Natural killer cell (primary cell): Measurements from ENCODE around the gene BARX1. TPM values are rescaled to one million over a fixed set of nuclear protein-coding genes. Genes with fewer than 3 reads are reported as not detected.

Source experiments
- ATAC-seq, 3 donors: fragments of 150-1000 bp in 2 of 3; fragments of 200-7000 bp in 1 of 3; cut with Tn5 transposase; 1 replicate in 1 of 3; 2 replicates in 2 of 3; pipeline ENCODE4 v1.10.0; 2021; ENCODE audit warnings: mild to moderate bottlenecking in 2 of 3, moderate library complexity in 2 of 3
- DNase-seq, 2 donors: peaks; one replicate each; pipeline versions ENCODE4 v3.0.0 to v3.0.0-alpha.2; 2013 to 2021; ENCODE audit warnings: mixed read lengths in 1 of 2
- H3K27ac ChIP-seq: one replicate; pipeline ENCODE4 v1.5.1; 2013; ENCODE audit warnings: mild to moderate bottlenecking, low read length
- H3K27me3 ChIP-seq: one replicate; pipeline ENCODE4 v1.6.1; 2013; ENCODE audit warnings: low read length; ENCODE audit not compliant: control insufficient read depth, insufficient read depth
- H3K36me3 ChIP-seq: one replicate; pipeline ENCODE4 v1.6.1; 2013; ENCODE audit warnings: low read length; ENCODE audit not compliant: control insufficient read depth, insufficient read depth
- H3K4me1 ChIP-seq: one replicate; pipeline ENCODE4 v1.6.1; 2013; ENCODE audit warnings: low read length; ENCODE audit not compliant: control insufficient read depth, insufficient read depth
- H3K4me3 ChIP-seq: one replicate; pipeline ENCODE4 v1.5.1; 2013; ENCODE audit warnings: low read length
- H3K9me3 ChIP-seq: one replicate; pipeline ENCODE4 v1.6.1; 2013; ENCODE audit warnings: low read length; ENCODE audit not compliant: control insufficient read depth, insufficient read depth
- H3K27ac Mint-ChIP-seq, 2 donors: one replicate each; pipeline ENCODE4 v1.8.0; 2022; ENCODE audit warnings: mild to moderate bottlenecking in 2 of 2, mixed read lengths in 2 of 2, moderate library complexity in 1 of 2
- H3K27me3 Mint-ChIP-seq, 2 donors: one replicate each; pipeline ENCODE4 v1.8.0; 2022; ENCODE audit warnings: low read depth in 2 of 2, mixed read lengths in 2 of 2
- H3K36me3 Mint-ChIP-seq: one replicate; pipeline ENCODE4 v1.8.0; 2022; ENCODE audit warnings: mixed read lengths
- H3K4me1 Mint-ChIP-seq, 2 donors: one replicate each; pipeline ENCODE4 v1.8.0; 2022; ENCODE audit warnings: mixed read lengths in 2 of 2
- H3K4me3 Mint-ChIP-seq: one replicate; pipeline ENCODE4 v1.8.0; 2022; ENCODE audit warnings: mild to moderate bottlenecking, moderate library complexity, mixed read lengths
- H3K9me3 Mint-ChIP-seq, 2 donors: one replicate each; pipeline ENCODE4 v1.8.0; 2022; ENCODE audit warnings: mixed read lengths in 2 of 2
- WGBS: methylation state at CpG from one replicate; pipeline ENCODE4 v1.1.7; 2013; ENCODE audit warnings: missing lambda C conversion rate; ENCODE audit not compliant: insufficient coverage; 5-methylcytosine and 5-hydroxymethylcytosine counted together
- intact Hi-C: fragments of 100-400 bp; cut with micrococcal nuclease; formaldehyde crosslinking; loops from one replicate; pipeline ENCODE4 v1.14.2; 2022
- total RNA-seq, 4 donors: library from RNA; stranded (reverse); fragments of 120-200 nt in 1 of 4; gene quantifications; one replicate each; pipeline versions ENCODE4 v1.2.3 to v1.2.4, GENCODE V29; 2013 to 2022
- TF ChIP-seq, protein P1 (sequence below): fragments of 200-600 bp; IDR thresholded peaks from one replicate; pipeline ENCODE4 v1.8.0; 2022; ENCODE audit warnings: antibody characterized with exemption

Gene BARX1
- total RNA-seq, 3 donors from 2014 or later (not counting 1 experiment from before 2014, with no cell fraction given): not detected

DNA sequence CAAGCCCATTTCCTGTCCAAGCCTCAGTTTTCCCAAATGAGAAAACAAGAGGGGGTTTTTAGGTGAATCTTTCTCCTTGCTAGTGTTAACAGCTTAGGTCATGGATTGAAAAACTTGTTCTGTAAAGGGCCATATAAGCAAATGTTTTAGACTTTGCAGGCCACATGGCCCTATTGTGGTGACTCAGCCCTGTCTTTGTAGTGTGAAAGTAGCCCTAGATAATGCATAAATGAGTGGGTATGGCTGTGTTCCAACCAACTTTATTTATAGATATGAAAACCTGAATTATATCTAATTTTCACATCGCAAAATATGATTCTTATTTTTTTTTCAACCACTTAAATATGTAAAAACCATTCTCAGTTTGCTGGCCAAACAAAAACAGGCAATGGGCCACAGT lies 6.9 kb upstream of the BARX1 start:
- no peak overlapping the region for H3K27ac Mint-ChIP-seq
- H3K4me1 Mint-ChIP-seq: peaks cover 21 to 35% of the 10 kb centered on the region in 2 donors
- H3K4me3 Mint-ChIP-seq: no peak overlapping the region
- no peak overlapping the region for H3K27ac ChIP-seq
- 60% methylated on average over 1 of the region's 1 CpG for WGBS
- peaks cover 37% of the 10 kb centered on the region for H3K27me3 ChIP-seq
- no peak for DNase-seq
- ATAC-seq: no peak
- H3K36me3 ChIP-seq: no peaks in the 10 kb centered on the region
- H3K4me1 ChIP-seq: peaks cover 32% of the 10 kb centered on the region
- TF ChIP-seq, protein P1, sequence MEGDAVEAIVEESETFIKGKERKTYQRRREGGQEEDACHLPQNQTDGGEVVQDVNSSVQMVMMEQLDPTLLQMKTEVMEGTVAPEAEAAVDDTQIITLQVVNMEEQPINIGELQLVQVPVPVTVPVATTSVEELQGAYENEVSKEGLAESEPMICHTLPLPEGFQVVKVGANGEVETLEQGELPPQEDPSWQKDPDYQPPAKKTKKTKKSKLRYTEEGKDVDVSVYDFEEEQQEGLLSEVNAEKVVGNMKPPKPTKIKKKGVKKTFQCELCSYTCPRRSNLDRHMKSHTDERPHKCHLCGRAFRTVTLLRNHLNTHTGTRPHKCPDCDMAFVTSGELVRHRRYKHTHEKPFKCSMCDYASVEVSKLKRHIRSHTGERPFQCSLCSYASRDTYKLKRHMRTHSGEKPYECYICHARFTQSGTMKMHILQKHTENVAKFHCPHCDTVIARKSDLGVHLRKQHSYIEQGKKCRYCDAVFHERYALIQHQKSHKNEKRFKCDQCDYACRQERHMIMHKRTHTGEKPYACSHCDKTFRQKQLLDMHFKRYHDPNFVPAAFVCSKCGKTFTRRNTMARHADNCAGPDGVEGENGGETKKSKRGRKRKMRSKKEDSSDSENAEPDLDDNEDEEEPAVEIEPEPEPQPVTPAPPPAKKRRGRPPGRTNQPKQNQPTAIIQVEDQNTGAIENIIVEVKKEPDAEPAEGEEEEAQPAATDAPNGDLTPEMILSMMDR: no peak
- H3K9me3 Mint-ChIP-seq: no peaks in the 10 kb centered on the region
- intact Hi-C loops: loop anchor here (2.0 kb wide), 1 partner anchor 801 kb away; no protein-coding TSS in a partner anchor
- no peak overlapping the region for H3K4me3 ChIP-seq
- H3K9me3 ChIP-seq: no peaks in the 10 kb centered on the region
- H3K36me3 Mint-ChIP-seq: no peaks in the 10 kb centered on the region
- H3K27me3 Mint-ChIP-seq: peaks cover 56 to 57% of the 10 kb centered on the region in 2 donors

DNA sequence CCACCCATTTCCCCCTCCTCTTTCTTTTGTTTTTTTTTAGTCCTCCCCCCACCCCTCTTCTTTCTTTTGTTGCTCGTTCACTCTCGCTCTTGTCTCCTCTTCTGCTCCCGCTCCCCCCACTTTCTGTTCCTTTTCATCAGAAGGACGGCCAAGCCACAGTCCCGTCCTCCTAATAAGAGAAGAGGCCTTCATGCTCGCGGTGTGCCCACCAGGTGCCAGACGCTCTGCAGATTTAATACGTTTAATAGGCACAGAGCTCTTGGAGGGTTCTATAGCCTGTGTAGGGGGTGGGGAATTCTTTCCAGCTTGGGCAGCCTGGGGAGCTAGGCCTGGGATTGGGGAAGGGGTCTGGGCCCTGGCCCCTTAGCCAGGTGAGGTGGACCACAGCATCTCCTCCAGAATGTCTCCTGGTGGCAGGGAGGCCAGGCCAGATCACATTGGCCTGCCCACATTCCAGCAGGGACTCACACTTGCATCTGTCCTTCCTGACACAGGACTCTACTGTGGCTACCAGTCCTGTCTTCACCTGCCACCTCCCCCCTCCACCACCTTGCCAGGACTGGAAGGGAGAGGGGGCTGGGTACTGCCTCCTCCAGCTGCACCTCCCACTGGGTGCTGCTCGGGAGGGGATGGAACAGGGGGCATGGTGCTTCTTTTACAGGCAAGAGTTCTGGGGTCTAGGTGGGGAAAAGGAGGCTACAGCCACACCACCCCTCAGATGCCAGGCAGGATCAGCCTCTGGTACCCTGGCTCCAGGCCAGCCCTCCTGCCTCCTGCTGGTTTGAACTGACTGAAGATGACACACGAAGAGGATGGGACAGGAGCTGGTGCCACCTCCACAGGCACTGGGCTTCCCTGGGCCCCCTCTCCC lies 6.1 kb upstream of the BARX1 start:
- no peak for ATAC-seq
- Mint-ChIP-seq H3K27me3 (peaks cover 59 to 60% of the 10 kb centered on the region in 2 donors), H3K36me3 (no peaks in the 10 kb centered on the region), H3K9me3 (no peaks in the 10 kb centered on the region), H3K4me1 (peaks cover 21 to 35% of the 10 kb centered on the region in 2 donors), H3K4me3 (peak overlapping the region; percentile 35), H3K27ac (no peak overlapping the region)
- H3K36me3 ChIP-seq: no peaks in the 10 kb centered on the region
- TF ChIP-seq, protein P1: no peak
- H3K27me3 ChIP-seq: peaks cover 45% of the 10 kb centered on the region
- no peak overlapping the region for H3K27ac ChIP-seq
- intact Hi-C loops: no loop called here
- no peak for DNase-seq
- WGBS: 31% methylated on average over 10 of the region's 11 CpGs
- H3K4me3 ChIP-seq: no peak overlapping the region
- H3K9me3 ChIP-seq: no peaks in the 10 kb centered on the region
- H3K4me1 ChIP-seq: peaks cover 32% of the 10 kb centered on the region

DNA sequence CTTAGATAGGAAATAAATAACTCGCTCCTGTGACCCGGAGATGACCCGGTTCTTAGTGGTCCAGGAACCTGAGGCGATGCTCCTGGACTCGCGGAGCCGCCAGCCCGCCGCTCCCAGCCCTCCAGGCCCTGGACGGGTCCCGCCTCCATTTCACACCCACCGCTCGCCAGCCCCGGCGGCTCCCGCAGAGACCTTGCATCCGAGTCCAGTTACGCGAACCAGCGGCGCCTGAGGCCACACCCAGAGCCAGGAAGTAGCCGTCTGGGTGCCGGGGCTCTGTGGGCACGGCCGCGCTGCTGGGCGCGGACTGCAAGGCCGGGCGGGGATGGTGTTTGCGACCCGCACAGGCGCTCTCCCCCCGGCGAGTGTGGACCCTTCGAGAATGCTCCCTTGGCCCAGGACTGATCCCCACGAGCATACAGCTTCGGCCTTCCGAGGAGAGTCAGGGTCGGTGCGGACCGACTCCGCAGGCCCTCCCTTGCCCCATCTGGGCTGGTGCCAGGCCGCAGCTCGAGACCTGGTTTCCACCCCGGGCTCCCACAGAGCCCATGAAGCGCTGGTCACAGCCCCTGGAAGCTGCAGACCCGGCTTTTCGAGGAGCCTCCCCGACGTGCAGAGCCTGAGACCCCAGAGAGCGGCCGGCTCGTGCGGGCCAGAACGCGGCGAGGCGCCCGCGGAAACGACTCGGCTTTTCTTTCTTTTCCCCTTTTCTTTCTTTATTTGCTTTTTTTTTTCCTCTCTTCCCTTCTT lies 5.2 kb upstream of the BARX1 start:
- intact Hi-C loops: no loop called here
- TF ChIP-seq, protein P1: no peak
- no peaks in the 10 kb centered on the region for H3K9me3 Mint-ChIP-seq
- no peaks in the 10 kb centered on the region for H3K9me3 ChIP-seq
- peaks cover 52% of the 10 kb centered on the region for H3K27me3 ChIP-seq
- H3K27ac Mint-ChIP-seq: no peak overlapping the region
- no peaks in the 10 kb centered on the region for H3K36me3 Mint-ChIP-seq
- no peak overlapping the region for H3K27ac ChIP-seq
- H3K4me1 ChIP-seq: peaks cover 40% of the 10 kb centered on the region
- H3K4me3 ChIP-seq: no peak overlapping the region
- H3K36me3 ChIP-seq: no peaks in the 10 kb centered on the region
- WGBS: 8% methylated on average over 63 of the region's 63 CpGs
- no peak for DNase-seq
- peaks cover 21 to 39% of the 10 kb centered on the region in 2 donors for H3K4me1 Mint-ChIP-seq
- H3K4me3 Mint-ChIP-seq: peak overlapping the region; percentile 35
- peak in 2 of 3 donors; percentile 34 to 36 for ATAC-seq
- H3K27me3 Mint-ChIP-seq: peaks cover 61 to 68% of the 10 kb centered on the region in 2 donors
